Islet precursor cell (in vitro differentiated cells): ENCODE measurements around the gene MARS1.
A peak's percentile ranks its signal among the peaks of the same experiment; 100 is the strongest.

Experiments
- DNase-seq: peaks from one replicate; pipeline ENCODE4 v3.0.0-alpha.2; 2018

Gene MARS1

GRCh38 chr12:57459055-57459749 is 28.7 kb upstream of the MARS1 start:
- peak; percentile 99 for DNase-seq

GRCh38 chr12:57459750-57460467 is 28.0 kb upstream of the MARS1 start, which contains the start of gene GLI1:
Gene GLI1 (plus strand): TSS chr12:57459785. CDS start chr12:57463692, 3,907 bp downstream.
- peak; percentile 84 for DNase-seq

GRCh38 chr12:57460468-57460784 is 27.4 kb upstream of the MARS1 start:
- DNase-seq, result peak; percentile 79

GRCh38 chr12:57460841-57461275 is 27.0 kb upstream of the MARS1 start:
- peak; percentile 83 for DNase-seq

GRCh38 chr12:57461276-57461916 is 26.5 kb upstream of the MARS1 start:
- peak; percentile 95 for DNase-seq

- no peak for DNase-seq
Observed at GRCh38 chr12:57461917-57462250, 26.0 kb upstream of the MARS1 start.

- DNase-seq, result peak; percentile 99
Observed at GRCh38 chr12:57462251-57462911, 25.5 kb upstream of the MARS1 start.

- DNase-seq, result no peak
Observed at GRCh38 chr12:57462912-57463253, 25.0 kb upstream of the MARS1 start.

- DNase-seq, result no peak
Observed at GRCh38 chr12:57464569-57464968, 23.3 kb upstream of the MARS1 start.

GRCh38 chr12:57465030-57465746 is 22.7 kb upstream of the MARS1 start:
- DNase-seq, result no peak

GRCh38 chr12:57465747-57466505 is 21.9 kb upstream of the MARS1 start:
- no peak for DNase-seq

GRCh38 chr12:57467212-57467874 is 20.5 kb upstream of the MARS1 start:
- no peak for DNase-seq

- DNase-seq, result no peak
Observed at GRCh38 chr12:57467915-57468314, 20.0 kb upstream of the MARS1 start.

- no peak for DNase-seq
Observed at GRCh38 chr12:57469296-57470164, 18.3 kb upstream of the MARS1 start.

- no peak for DNase-seq
Observed at GRCh38 chr12:57470286-57470969, 17.4 kb upstream of the MARS1 start.

- no peak for DNase-seq
Observed at GRCh38 chr12:57470970-57471656, 16.8 kb upstream of the MARS1 start.

GRCh38 chr12:57471661-57472060 is 16.2 kb upstream of the MARS1 start:
- no peak for DNase-seq

- DNase-seq, result no peak
Observed at GRCh38 chr12:57472391-57472790, 15.5 kb upstream of the MARS1 start.

- no peak for DNase-seq
Observed at GRCh38 chr12:57473392-57473791, 14.5 kb upstream of the MARS1 start.
